ENCODE results near the gene TBX2.

Gene TBX2

DNA sequence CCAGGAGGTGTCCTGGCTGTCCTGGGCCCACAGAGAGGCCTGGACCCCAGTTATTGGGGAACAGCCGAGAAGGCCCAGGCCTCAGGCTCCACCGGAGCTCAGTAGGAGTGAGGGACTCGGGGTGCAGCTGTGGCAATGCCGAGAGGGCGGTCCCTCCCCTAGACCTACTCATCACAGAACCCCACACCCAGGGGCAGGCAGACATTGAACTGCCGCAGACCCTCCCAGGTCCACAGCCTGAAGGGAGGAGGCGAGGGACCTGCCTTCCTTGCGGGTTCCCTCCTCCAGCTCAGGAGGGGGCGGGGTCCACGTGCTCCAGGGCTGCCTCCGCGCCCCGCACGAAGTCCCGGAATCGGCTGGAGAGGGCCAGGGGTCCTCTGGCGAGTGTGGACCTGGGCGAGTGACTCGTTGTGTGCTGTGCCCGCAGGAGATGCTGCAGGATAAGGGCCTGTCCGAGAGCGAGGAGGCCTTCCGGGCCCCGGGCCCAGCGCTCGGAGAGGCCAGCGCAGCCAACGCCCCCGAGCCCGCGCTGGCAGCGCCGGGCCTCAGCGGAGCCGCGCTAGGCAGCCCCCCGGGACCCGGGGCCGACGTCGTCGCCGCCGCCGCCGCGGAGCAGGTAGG is 56.5 kb downstream of the TBX2 start:
- no peak for DNase-seq

DNA sequence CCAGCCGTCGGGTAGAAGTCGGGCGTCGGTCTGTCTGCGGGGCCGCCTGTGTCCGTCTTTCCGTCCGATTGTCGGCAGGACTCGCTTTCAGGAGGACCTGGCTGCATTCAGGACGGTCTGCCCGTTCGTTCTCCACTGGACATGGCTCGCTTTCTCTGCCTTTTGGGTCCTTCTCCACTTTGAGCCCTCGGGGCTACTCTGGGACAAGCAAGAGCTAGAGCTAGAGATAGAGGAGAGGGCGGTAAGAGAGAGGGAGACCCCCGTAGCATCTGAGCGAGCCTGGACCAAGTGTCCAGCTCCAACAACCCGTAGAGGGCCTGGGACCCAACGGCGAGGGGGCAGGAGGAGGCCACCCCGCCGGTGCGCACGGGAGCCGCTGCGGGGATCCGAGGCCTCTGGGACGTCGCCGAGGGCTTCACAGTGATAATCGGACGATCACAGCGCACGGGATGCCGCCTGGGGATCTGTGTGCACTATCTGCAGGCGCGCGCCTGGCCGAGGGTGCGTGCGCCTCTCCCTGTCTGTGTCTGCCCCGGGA is 57.1 kb downstream of the TBX2 start:
- no peak for DNase-seq

DNA sequence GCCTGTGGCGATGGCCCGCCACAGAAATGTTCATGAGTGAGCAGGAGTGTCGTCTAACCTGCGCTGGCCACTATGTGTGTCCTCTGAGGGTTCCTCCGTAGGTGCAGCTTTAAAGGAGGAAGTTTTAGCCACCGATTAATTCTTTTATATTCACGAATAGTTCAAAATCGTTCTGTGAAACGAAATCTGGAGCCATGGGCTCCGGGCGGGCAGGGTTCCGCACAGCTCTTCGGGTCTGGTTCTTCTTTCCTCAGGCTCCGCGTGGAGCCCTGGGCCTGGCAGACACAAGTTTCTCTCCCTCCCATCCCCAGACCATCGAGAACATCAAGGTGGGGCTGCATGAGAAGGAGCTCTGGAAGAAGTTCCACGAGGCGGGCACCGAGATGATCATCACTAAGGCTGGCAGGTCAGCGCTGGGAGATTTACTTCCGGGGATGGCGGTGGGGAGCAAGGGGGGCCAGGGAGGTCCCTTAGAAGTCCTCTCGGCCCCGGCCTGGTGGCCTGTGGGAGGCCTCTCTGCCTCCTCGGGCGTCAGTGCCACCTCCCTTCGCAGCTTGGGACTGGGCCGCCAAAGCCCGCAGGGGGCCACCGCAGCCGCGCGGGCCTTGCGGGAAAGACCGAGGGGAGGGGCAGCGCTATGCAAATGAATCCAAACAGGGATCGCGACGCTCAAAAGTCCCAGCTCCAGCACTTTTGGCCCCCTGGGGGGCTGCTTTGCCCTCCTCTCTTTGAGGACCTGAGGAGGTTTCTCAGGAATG is 57.8 kb downstream of the TBX2 start:
- DNase-seq: no peak

- DNase-seq: no peak
These were observed 58.4 kb downstream of the TBX2 start for GRCh38 chr17:61458000-61458399.

DNA sequence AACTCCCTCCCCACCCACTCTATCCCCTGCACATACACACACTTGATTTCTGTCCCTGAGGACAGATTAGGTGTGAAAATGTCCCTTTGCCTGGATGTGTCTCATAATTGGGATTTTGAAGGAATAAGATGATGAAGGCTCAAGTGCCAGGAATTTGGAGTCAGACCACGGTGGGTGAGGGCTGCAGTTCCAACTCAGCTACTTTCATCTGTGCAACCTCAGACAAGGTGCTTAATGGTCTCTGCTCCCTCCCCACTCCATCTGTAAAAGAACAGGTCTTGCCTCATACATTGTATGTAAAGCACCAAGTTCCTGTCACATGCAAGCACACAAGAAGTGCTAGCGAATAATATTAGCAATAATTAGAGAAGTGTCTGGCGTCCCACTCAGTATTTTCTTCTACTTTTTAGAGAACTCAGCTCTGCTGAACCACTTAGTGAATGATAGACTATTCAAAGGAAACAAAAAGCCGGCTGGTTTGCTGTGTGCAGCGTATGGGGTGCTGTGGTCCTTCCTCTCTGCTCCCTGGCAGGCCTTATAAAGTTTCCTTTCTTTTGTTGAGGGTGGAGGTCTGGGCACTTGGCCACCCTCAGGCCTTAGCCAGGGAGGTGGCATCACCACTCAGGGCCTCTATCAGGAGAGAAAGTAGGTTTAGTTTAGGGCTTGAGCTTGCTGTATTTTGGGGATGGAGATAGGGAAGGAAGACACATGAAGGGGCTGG is 58.9 kb downstream of the TBX2 start:
- no peak for DNase-seq

Data from NCI-H1092 (cell line).